ENCODE results near the gene VWA1.
"Not testable (repeated sequence)": the region's sequence is repeated elsewhere in the genome, so short reads cannot be mapped to it uniquely, and the experiment has no call there.

The VWA1 gene

DNA sequence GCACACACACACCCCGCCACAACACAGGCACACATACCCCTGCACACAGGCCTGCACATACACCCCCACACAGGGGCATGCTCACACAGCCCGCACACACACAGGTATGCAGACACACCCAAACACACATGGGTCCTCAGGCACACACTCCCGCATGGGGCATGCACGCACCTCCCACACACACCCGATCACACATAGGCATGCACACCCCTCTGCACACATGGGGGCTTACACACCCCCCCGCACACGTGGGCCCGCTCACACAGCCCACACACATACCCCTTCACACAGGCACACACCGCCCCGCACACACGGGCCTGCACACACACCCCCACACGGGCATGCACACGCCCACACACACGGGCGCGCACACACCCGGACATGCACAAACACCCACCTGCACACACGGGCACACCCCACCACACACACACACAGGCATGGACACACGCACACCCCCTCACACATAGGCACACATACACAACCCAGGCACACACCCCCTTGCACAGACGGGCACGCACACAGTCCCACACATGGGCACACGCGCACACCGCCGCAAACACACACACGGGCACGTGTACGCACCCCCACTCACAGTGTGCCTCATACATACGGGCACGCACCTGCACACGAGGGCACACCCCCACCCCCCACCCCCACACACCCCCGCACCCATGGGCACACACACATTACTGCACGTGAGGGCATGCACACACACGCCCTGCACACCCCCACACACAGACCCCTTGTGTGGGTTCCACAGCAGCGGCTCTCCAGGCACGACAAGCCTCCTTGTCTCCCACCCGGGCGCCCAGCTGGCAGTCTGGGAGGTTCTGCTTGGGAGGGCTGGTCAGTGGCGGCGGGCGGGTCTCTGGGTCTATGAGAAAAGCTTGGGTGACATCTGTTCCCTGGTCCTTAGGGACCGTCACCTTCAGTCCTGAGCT, 44.3 kb downstream of the VWA1 start:
- in situ Hi-C loops (cut with MboI; ENCODE audit: low pct_unique_long_range_greater_than_20kb, low sequenced_read_pairs, unreplicated experiment): no loop called here
- DNase-seq (ENCODE audit: low spot score): no peak
- TF ChIP-seq, protein P1, sequence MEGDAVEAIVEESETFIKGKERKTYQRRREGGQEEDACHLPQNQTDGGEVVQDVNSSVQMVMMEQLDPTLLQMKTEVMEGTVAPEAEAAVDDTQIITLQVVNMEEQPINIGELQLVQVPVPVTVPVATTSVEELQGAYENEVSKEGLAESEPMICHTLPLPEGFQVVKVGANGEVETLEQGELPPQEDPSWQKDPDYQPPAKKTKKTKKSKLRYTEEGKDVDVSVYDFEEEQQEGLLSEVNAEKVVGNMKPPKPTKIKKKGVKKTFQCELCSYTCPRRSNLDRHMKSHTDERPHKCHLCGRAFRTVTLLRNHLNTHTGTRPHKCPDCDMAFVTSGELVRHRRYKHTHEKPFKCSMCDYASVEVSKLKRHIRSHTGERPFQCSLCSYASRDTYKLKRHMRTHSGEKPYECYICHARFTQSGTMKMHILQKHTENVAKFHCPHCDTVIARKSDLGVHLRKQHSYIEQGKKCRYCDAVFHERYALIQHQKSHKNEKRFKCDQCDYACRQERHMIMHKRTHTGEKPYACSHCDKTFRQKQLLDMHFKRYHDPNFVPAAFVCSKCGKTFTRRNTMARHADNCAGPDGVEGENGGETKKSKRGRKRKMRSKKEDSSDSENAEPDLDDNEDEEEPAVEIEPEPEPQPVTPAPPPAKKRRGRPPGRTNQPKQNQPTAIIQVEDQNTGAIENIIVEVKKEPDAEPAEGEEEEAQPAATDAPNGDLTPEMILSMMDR (IDR thresholded peaks at IDR 0.05; ENCODE audit: extremely low read depth, insufficient read depth, missing control alignments): no peak

DNA sequence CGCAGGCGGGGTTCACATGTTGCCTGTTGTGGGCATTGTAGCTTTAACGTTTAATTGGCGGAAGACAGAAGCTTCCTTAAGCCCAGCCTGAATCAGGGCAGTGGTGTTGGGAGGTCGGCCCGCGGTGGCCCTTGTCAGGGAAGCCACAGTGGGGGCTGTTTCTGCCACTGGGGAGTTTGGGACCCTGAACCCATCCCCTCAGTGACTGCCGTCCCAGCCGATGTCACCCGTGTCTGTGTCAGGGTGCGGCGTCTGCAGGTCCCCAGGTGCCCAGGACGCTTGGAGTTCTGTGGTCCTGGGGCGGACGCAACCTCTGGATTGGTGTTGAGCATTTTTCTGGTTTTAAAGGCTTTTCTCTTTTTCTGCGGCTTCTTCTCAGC, 45.0 kb downstream of the VWA1 start:
- in situ Hi-C loops (cut with MboI; ENCODE audit: low pct_unique_long_range_greater_than_20kb, low sequenced_read_pairs, unreplicated experiment); DNase-seq (ENCODE audit: low spot score): not testable (repeated sequence)

DNA sequence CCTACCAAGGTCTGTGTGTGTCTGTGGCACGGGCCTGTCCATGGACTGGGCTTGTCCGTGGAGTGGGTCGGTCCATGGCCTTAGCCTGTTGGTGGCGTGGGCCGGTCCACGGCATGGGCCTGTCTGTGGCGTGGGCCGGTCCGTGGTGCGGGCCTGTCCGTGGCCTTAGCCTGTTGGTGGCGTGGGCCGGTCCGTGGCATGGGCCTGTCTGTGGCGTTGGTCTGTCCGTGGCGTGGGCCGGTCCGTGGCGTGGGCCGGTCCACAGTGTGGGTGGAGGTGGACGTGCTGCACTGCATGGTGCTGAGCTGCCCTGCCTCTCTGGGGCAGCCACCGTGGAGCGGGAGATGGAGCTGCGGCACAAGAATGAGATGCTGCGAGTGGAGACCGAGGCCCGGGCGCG, 46.3 kb downstream of the VWA1 start:
- in situ Hi-C loops (cut with MboI; ENCODE audit: low pct_unique_long_range_greater_than_20kb, low sequenced_read_pairs, unreplicated experiment); DNase-seq (ENCODE audit: low spot score): not testable (repeated sequence)

DNA sequence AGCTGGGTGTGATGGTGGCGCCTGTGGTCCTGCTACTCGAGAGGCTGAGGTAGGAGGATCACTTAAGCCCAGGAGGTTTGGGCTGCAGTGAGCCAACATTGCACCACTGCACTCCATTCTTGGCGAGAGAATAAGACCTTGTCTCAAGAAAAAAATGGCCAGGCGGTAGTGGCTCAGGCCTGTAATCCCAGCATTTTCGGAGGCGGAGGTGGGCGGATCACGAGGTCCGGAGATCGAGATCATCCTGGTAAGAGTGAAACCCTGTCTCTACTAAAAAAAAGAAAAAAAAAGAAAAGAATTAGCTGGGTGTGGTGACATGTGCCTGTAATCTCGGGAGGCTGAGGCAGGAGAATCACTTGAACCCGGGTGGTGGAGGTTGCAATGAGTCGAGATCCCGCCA, 47.4 kb downstream of the VWA1 start:
- in situ Hi-C loops (cut with MboI; ENCODE audit: low pct_unique_long_range_greater_than_20kb, low sequenced_read_pairs, unreplicated experiment): no loop called here

DNA sequence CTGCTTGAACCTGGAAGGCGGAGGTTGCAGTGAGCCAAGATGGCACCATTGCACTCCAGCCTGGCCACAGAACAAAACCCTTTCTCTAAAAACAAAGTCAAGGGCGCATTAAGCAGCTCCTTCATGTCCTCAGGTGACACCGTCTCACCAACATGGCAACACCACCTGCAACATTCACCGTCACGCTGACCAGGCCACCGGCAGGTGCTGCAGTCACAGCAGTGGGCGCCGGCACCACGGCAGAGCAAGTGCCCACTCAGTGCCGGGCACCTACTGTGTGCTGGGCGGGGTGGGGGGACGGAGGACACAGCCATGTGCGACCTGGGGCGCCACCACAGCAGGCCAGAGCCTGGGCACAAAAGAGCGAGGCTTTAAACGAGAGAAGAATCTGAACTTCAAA, 48.2 kb downstream of the VWA1 start:
- in situ Hi-C loops (cut with MboI; ENCODE audit: low pct_unique_long_range_greater_than_20kb, low sequenced_read_pairs, unreplicated experiment): no loop called here
- TF ChIP-seq, protein P1 (IDR thresholded peaks at IDR 0.05; ENCODE audit: extremely low read depth, insufficient read depth, missing control alignments): no peak
- DNase-seq (ENCODE audit: low spot score): no peak

More for the DNA sequence above, 47.4 kb downstream of the VWA1 start:
- TF ChIP-seq, protein P1 (IDR thresholded peaks at IDR 0.05; ENCODE audit: extremely low read depth, insufficient read depth, missing control alignments): no peak
- no peak for DNase-seq (ENCODE audit: low spot score)

DNA sequence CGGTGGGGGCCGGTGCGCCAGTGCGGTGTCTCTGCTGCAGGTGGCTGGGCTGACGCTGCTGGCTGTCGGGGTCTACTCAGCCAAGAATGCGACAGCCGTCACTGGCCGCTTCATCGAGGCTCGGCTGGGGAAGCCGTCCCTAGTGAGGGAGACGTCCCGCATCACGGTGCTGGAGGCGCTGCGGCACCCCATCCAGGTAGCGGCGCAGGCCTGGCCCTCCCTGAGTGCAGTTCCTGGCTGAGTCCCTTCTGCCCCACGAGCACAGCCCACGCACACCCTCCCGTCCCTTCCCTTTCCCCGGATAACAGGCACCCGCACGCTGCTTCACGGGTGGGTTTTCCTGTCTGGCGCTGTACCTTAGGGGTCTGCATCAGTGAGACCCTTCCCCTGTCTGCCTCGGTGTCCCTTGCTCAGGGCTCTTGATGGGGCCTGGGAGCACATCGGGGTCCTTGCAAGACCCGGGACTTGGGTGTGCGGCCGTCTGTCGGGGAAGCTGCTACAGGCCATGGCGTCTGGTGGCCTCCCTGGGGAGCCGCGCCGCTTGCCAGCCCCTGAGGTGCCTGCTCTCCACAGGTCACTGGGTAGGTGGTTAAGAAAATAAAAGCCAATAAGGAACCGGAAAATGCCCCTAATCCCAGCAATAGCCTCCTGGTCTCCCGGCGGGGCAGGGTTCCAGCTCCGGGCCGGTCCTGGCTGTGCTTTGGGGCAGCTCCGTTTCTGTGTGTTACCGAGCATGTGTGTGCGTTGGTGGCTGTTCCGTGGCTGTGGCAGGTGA, 49.7 kb downstream of the VWA1 start:
- DNase-seq (ENCODE audit: low spot score); in situ Hi-C loops (cut with MboI; ENCODE audit: low pct_unique_long_range_greater_than_20kb, low sequenced_read_pairs, unreplicated experiment): not testable (repeated sequence)

DNA sequence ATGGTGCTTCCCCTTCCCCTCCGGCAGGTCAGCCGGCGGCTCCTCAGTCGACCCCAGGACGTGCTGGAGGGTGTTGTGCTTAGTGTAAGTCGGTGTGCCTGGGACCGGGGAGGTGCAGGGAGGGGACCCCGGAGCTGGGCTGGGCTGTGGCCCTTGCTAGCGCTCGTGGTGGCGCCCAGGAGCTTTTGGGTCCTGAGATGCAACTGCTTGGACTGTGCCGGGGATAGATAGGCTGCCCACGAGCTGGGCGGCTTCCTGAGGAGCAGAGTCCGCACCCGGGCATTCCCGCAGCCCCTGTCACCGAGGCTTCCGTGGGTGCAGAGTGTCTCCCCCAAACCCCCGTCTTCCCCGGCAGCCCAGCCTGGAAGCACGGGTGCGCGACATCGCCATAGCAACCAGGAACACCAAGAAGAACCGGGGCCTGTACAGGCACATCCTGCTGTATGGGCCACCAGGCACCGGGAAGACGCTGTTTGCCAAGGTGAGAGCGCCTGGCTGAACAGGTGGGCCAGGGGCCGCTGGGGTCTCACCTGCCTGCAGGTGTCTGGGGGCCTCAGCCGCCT, 50.3 kb downstream of the VWA1 start:
- not testable (repeated sequence) for DNase-seq (ENCODE audit: low spot score)

DNA sequence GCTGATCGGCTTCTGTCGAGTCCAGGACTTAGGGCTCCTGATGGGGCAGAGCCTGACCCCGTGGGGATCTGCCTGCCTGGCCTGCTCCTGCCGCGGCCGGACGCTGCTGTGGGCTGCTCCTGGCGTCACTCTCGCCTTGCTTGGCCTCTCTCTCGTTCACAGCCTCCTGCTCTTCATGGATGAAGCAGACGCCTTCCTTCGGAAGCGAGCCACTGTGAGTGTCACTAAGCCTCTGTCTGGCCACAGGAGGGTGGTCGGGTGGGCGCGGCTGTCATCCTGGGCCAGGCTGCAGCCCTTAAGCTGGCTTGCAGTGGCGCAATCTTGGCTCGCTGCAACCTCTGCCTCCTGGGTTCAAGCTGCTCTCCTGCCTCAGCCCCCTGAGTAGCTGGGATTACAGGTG, 52.2 kb downstream of the VWA1 start:
- no peak for DNase-seq (ENCODE audit: low spot score)
- TF ChIP-seq, protein P1 (IDR thresholded peaks at IDR 0.05; ENCODE audit: extremely low read depth, insufficient read depth, missing control alignments): no peak
- in situ Hi-C loops (cut with MboI; ENCODE audit: low pct_unique_long_range_greater_than_20kb, low sequenced_read_pairs, unreplicated experiment): no loop called here

More for the DNA sequence above, 50.3 kb downstream of the VWA1 start:
- in situ Hi-C loops (cut with MboI; ENCODE audit: low pct_unique_long_range_greater_than_20kb, low sequenced_read_pairs, unreplicated experiment): not testable (repeated sequence)

All from GM13977 (cell line).